ENCODE results near the gene HIVEP1.

- no peak for TF ChIP-seq POLR2AphosphoS5 (IDR thresholded peaks at IDR 0.05; ENCODE audit: low read depth, low read length)
- no peak for TF ChIP-seq POLR2A (IDR thresholded peaks at IDR 0.05; ENCODE audit: low read depth, low read length)
- TF ChIP-seq TAF1 (IDR thresholded peaks at IDR 0.05; ENCODE audit: low read depth, low read length), result no peak
- no peak for TF ChIP-seq SPI1 (IDR thresholded peaks at IDR 0.05; ENCODE audit: low read depth, low read length)
Observed at GRCh38 chr6:12126051-12126450, 113.9 kb downstream of the HIVEP1 start.

All from GM12891 (cell line).